Astrocyte (in vitro differentiated cells and primary cell): ENCODE results near the gene TOGARAM2. TPM values are rescaled to one million over a fixed set of nuclear protein-coding genes. Genes with fewer than 3 reads are reported as not detected.

Source experiments
- DNase-seq: peaks from one replicate; pipeline ENCODE4 v3.0.0-alpha.2; 2010; ENCODE audit warnings: low read depth
- FAIRE-seq: peaks from 2 replicates; lab custom pipeline; 2011; peaks lifted over from hg19 to GRCh38; lab: Jason Lieb, UNC
- H2AFZ ChIP-seq: 2 replicates; pipeline ENCODE4 v1.6.0; 2012; ENCODE audit warnings: low read depth, low read length, inconsistent platforms
- H3K27ac ChIP-seq: 2 replicates; pipeline ENCODE4 v1.5.1; 2011; ENCODE audit warnings: low read depth, low read length, inconsistent platforms
- H3K27me3 ChIP-seq: 2 replicates; pipeline ENCODE4 v1.6.0; 2011; ENCODE audit warnings: low read length, inconsistent platforms; ENCODE audit not compliant: insufficient read depth
- H3K36me3 ChIP-seq: 2 replicates; pipeline ENCODE4 v1.5.1; 2011; ENCODE audit warnings: low read length, inconsistent platforms; ENCODE audit not compliant: insufficient read depth
- H3K4me1 ChIP-seq: 2 replicates; pipeline ENCODE4 v1.5.1; 2011; ENCODE audit warnings: low read length, inconsistent platforms; ENCODE audit not compliant: insufficient read depth
- H3K4me2 ChIP-seq: 2 replicates; pipeline ENCODE4 v1.6.0; 2012; ENCODE audit warnings: low read length, inconsistent platforms
- H3K4me3 ChIP-seq: 2 replicates; pipeline ENCODE4 v1.5.1; 2011; ENCODE audit warnings: low read depth, mild to moderate bottlenecking, low read length, inconsistent platforms; ENCODE audit not compliant: insufficient read depth
- H3K79me2 ChIP-seq: 2 replicates; pipeline ENCODE4 v1.6.0; 2012; ENCODE audit warnings: mild to moderate bottlenecking, low read length, inconsistent platforms; ENCODE audit not compliant: insufficient read depth
- H3K9ac ChIP-seq: 2 replicates; pipeline ENCODE4 v1.6.0; 2012; ENCODE audit warnings: mild to moderate bottlenecking, low read length, inconsistent platforms
- H3K9me3 ChIP-seq: 2 replicates; pipeline ENCODE4 v1.5.1; 2012; ENCODE audit warnings: low read depth, mild to moderate bottlenecking, low read length, inconsistent platforms; ENCODE audit not compliant: insufficient read depth
- H4K20me1 ChIP-seq: 2 replicates; pipeline ENCODE4 v1.6.0; 2012; ENCODE audit warnings: low read length, inconsistent platforms; ENCODE audit not compliant: insufficient read depth
- H3K27ac Mint-ChIP-seq: one replicate; pipeline ENCODE4 v1.8.0; 2021; ENCODE audit warnings: mild to moderate bottlenecking, mixed read lengths; ENCODE audit not compliant: unreplicated experiment
- H3K27me3 Mint-ChIP-seq: one replicate; pipeline ENCODE4 v1.8.0; 2021; ENCODE audit warnings: low read depth, mixed read lengths; ENCODE audit not compliant: unreplicated experiment
- H3K36me3 Mint-ChIP-seq: one replicate; pipeline ENCODE4 v1.8.0; 2021; ENCODE audit warnings: low read depth, mixed read lengths; ENCODE audit not compliant: unreplicated experiment
- H3K4me1 Mint-ChIP-seq: one replicate; pipeline ENCODE4 v1.8.0; 2021; ENCODE audit warnings: low read depth, mixed read lengths; ENCODE audit not compliant: unreplicated experiment
- H3K4me3 Mint-ChIP-seq: one replicate; pipeline ENCODE4 v1.8.0; 2021; ENCODE audit warnings: mild to moderate bottlenecking, moderate library complexity, mixed read lengths; ENCODE audit not compliant: unreplicated experiment
- H3K9me3 Mint-ChIP-seq: one replicate; pipeline ENCODE4 v1.8.0; 2021; ENCODE audit warnings: mild to moderate bottlenecking, mixed read lengths; ENCODE audit not compliant: unreplicated experiment
- CTCF ChIP-seq: IDR thresholded peaks from 2 replicates; pipeline ENCODE4 v1.5.1; 2011; ENCODE audit warnings: low read depth, mild to moderate bottlenecking, inconsistent platforms, low read length, moderate library complexity; ENCODE audit not compliant: insufficient read depth
- EZH2 ChIP-seq: IDR thresholded peaks from 2 replicates; pipeline ENCODE4 v1.6.1; 2012; ENCODE audit warnings: mild to moderate bottlenecking, low read length, inconsistent platforms; ENCODE audit not compliant: insufficient read depth
- total RNA-seq: library from RNA; stranded (reverse); gene quantifications from 2 replicates; pipeline ENCODE4 v1.2.1, GENCODE V29; 2021

TOGARAM2 gene
- total RNA-seq, 1 donor from 2014 or later: 0.73 TPM

GRCh38 chr2:29039718-29040480 is 58.8 kb downstream of the TOGARAM2 start:
- Histone ChIP-seq H3K9ac (no peak overlapping the region), H3K4me3 (no peak overlapping the region), H3K4me2 (no peak overlapping the region), H3K36me3 (no peaks in the 10 kb centered on the region), H4K20me1 (no peaks in the 10 kb centered on the region), H3K27me3 (no peaks in the 10 kb centered on the region), H3K27ac (no peak overlapping the region), H2AFZ (no peak overlapping the region), H3K4me1 (no peaks in the 10 kb centered on the region), H3K79me2 (no peaks in the 10 kb centered on the region), H3K9me3 (no peaks in the 10 kb centered on the region)
- Mint-ChIP-seq H3K9me3 (peaks cover 2% of the 10 kb centered on the region), H3K27me3 (peaks cover 27% of the 10 kb centered on the region), H3K36me3 (peaks cover 2% of the 10 kb centered on the region), H3K4me1 (peaks cover 8% of the 10 kb centered on the region), H3K27ac (no peak overlapping the region), H3K4me3 (no peak overlapping the region)
- FAIRE-seq (no peak), DNase-seq (peak; percentile 6)
- TF ChIP-seq CTCF (no peak), EZH2 (no peak)

GRCh38 chr2:29040552-29040951 is 59.5 kb downstream of the TOGARAM2 start:
- H3K4me3 Mint-ChIP-seq: no peak overlapping the region
- no peaks in the 10 kb centered on the region for H3K4me1 ChIP-seq
- H3K27ac ChIP-seq: no peak overlapping the region
- H4K20me1 ChIP-seq: no peaks in the 10 kb centered on the region
- no peaks in the 10 kb centered on the region for H3K36me3 ChIP-seq
- no peak overlapping the region for H3K4me2 ChIP-seq
- peaks cover 8% of the 10 kb centered on the region for H3K4me1 Mint-ChIP-seq
- DNase-seq (no peak), FAIRE-seq (no peak)
- no peaks in the 10 kb centered on the region for H3K9me3 ChIP-seq
- TF ChIP-seq CTCF (no peak), EZH2 (no peak)
- no peak overlapping the region for H3K9ac ChIP-seq
- peaks cover 2% of the 10 kb centered on the region for H3K9me3 Mint-ChIP-seq
- H3K27me3 Mint-ChIP-seq: peaks cover 32% of the 10 kb centered on the region
- no peaks in the 10 kb centered on the region for H3K27me3 ChIP-seq
- no peak overlapping the region for H3K4me3 ChIP-seq
- H3K79me2 ChIP-seq: no peaks in the 10 kb centered on the region
- no peak overlapping the region for H2AFZ ChIP-seq
- H3K27ac Mint-ChIP-seq: no peak overlapping the region
- peaks cover 2% of the 10 kb centered on the region for H3K36me3 Mint-ChIP-seq

GRCh38 chr2:29041161-29041660 is 60.1 kb downstream of the TOGARAM2 start:
- H3K36me3 ChIP-seq: no peaks in the 10 kb centered on the region
- H3K4me3 Mint-ChIP-seq: no peak overlapping the region
- peaks cover 2% of the 10 kb centered on the region for H3K36me3 Mint-ChIP-seq
- no peaks in the 10 kb centered on the region for H3K4me1 ChIP-seq
- peaks cover 8% of the 10 kb centered on the region for H3K4me1 Mint-ChIP-seq
- H3K9me3 ChIP-seq: no peaks in the 10 kb centered on the region
- peaks cover 2% of the 10 kb centered on the region for H3K9me3 Mint-ChIP-seq
- no peak for FAIRE-seq
- H3K4me3 ChIP-seq: no peak overlapping the region
- H3K27me3 Mint-ChIP-seq: peaks cover 37% of the 10 kb centered on the region
- H3K4me2 ChIP-seq: no peak overlapping the region
- H3K27me3 ChIP-seq: no peaks in the 10 kb centered on the region
- no peak for DNase-seq
- H3K27ac Mint-ChIP-seq: no peak overlapping the region
- no peak overlapping the region for H3K27ac ChIP-seq
- no peak overlapping the region for H3K9ac ChIP-seq
- H3K79me2 ChIP-seq: no peaks in the 10 kb centered on the region
- TF ChIP-seq CTCF (no peak), EZH2 (no peak)
- H2AFZ ChIP-seq: no peak overlapping the region
- no peaks in the 10 kb centered on the region for H4K20me1 ChIP-seq
